Endothelial cell of umbilical vein (primary cell): ENCODE data around the gene COL26A1. TPM values are rescaled to one million over a fixed set of nuclear protein-coding genes. Genes with fewer than 3 reads are reported as not detected.

Source experiments
- BruUV-seq: library from RNA; stranded (reverse); fragments of 400-500 nt; replicated peaks from 2 replicates; lab custom pipeline; 2021; lab: Mats Ljungman, UMichigan
- CTCF ChIA-PET: fragments of 300-600, 350-600 bp; sonication (Branson Sonifier 250); formaldehyde crosslinking; loops from one replicate; lab custom pipeline; 2021; ENCODE audit warnings: antibody characterized with exemption, inconsistent platforms; lab: Charles Lee
- POLR2A ChIA-PET: fragments of 300-600, 350-600 bp; sonication (Branson Sonifier 250); formaldehyde crosslinking; loops from one replicate; lab custom pipeline; 2021; ENCODE audit warnings: antibody characterized with exemption, inconsistent platforms; lab: Charles Lee
- DNase-seq: peaks from one replicate; pipeline ENCODE4 v3.0.0-alpha.2; 2011; ENCODE audit warnings: low read depth, low spot score
- FAIRE-seq: peaks from 2 replicates; lab custom pipeline; 2011; peaks lifted over from hg19 to GRCh38; lab: Jason Lieb, UNC
- H2AFZ ChIP-seq: 2 replicates; pipeline ENCODE4 v1.6.0; 2012; ENCODE audit warnings: low read depth, low read length, control low read depth, inconsistent platforms
- H3K27ac ChIP-seq: 2 replicates; pipeline ENCODE4 v1.5.1; 2011; ENCODE audit warnings: low read depth, mild to moderate bottlenecking, control low read depth, low read length, moderate library complexity; ENCODE audit not compliant: insufficient read depth
- H3K27me3 ChIP-seq, 2 experiments: 2 replicates each; pipeline versions ENCODE4 v1.6.0 to v1.6.1; 2011; ENCODE audit warnings: low read length in 2 of 2, mixed read lengths in 1 of 2; ENCODE audit not compliant: control insufficient read depth in 2 of 2, insufficient read depth in 2 of 2
- H3K36me3 ChIP-seq, 2 experiments: 2 replicates in 1 of 2; 3 replicates in 1 of 2; pipeline ENCODE4 v1.5.1; 2011; ENCODE audit warnings: low read length in 2 of 2, mild to moderate bottlenecking in 1 of 2, moderate library complexity in 1 of 2; ENCODE audit not compliant: control insufficient read depth in 2 of 2, insufficient read depth in 2 of 2; ENCODE audit errors: extremely low read depth in 1 of 2
- H3K4me1 ChIP-seq: 3 replicates; pipeline ENCODE4 v1.5.1; 2011; ENCODE audit warnings: mild to moderate bottlenecking, low read length; ENCODE audit not compliant: control insufficient read depth, insufficient read depth; ENCODE audit errors: extremely low read depth
- H3K4me2 ChIP-seq: 2 replicates; pipeline ENCODE4 v1.6.1; 2011; ENCODE audit warnings: low read length, control low read depth, mixed read lengths; ENCODE audit not compliant: insufficient read depth
- H3K4me3 ChIP-seq, 3 experiments: fragments of 200-600 bp in 1 of 3; sonication (generic), shearing (Covaris generic) in 1 of 3; replicated peaks in 1 of 3; 2 replicates each; pipeline ENCODE4 v1.5.1; 2011 to 2016; ENCODE audit warnings: control low read depth in 3 of 3, low read length in 3 of 3, mild to moderate bottlenecking in 2 of 3, inconsistent platforms in 1 of 3, low read depth in 1 of 3, moderate library complexity in 1 of 3; ENCODE audit not compliant: insufficient read depth in 1 of 3
- H3K79me2 ChIP-seq: 2 replicates; pipeline ENCODE4 v1.6.0; 2012; ENCODE audit warnings: low read length, inconsistent platforms; ENCODE audit not compliant: control insufficient read depth, insufficient read depth
- H3K9ac ChIP-seq: replicated peaks from 2 replicates; pipeline ENCODE3; 2011; ENCODE audit warnings: low read length, control low read depth; ENCODE audit not compliant: insufficient read depth; ENCODE audit errors: extremely low read depth
- H3K9me1 ChIP-seq: replicated peaks from 3 replicates; pipeline ENCODE4 v1.6.0; 2011; ENCODE audit warnings: mild to moderate bottlenecking, low read length; ENCODE audit not compliant: control insufficient read depth, insufficient read depth; ENCODE audit errors: extremely low read depth
- H3K9me3 ChIP-seq: replicated peaks from 2 replicates; pipeline ENCODE4 v1.5.1; 2012; ENCODE audit warnings: low read length, inconsistent platforms; ENCODE audit not compliant: control insufficient read depth, insufficient read depth
- H4K20me1 ChIP-seq: replicated peaks from 2 replicates; pipeline ENCODE3; 2011; ENCODE audit warnings: mild to moderate bottlenecking, low read length; ENCODE audit not compliant: control insufficient read depth, insufficient read depth; ENCODE audit errors: extremely low read depth
- CTCF ChIP-seq, 2 donors: IDR thresholded peaks; 1 replicate in 1 of 2; 2 replicates in 1 of 2; pipeline ENCODE4 v1.5.1; 2011; ENCODE audit warnings: low read length in 2 of 2, mild to moderate bottlenecking in 2 of 2, moderate library complexity in 2 of 2, control low read depth in 1 of 2, inconsistent platforms in 1 of 2, low read depth in 1 of 2; ENCODE audit not compliant: insufficient read depth in 1 of 2; ENCODE audit errors: extremely low read depth in 1 of 2
- EZH2 ChIP-seq: IDR thresholded peaks from 2 replicates; pipeline ENCODE4 v1.6.1; 2012; ENCODE audit warnings: borderline replicate concordance, low read depth, mild to moderate bottlenecking, moderate library complexity, low read length, inconsistent platforms; ENCODE audit not compliant: severe bottlenecking
- FOS ChIP-seq: IDR thresholded peaks from 2 replicates; pipeline ENCODE4 v1.6.1; 2011; ENCODE audit warnings: mild to moderate bottlenecking, low read length, moderate library complexity, borderline replicate concordance; ENCODE audit not compliant: insufficient read depth
- GATA2 ChIP-seq: IDR thresholded peaks from 2 replicates; pipeline ENCODE4 v1.7.0; 2011; ENCODE audit warnings: low read depth, mild to moderate bottlenecking, moderate library complexity, mixed read lengths, low read length; ENCODE audit not compliant: insufficient read length, insufficient read depth
- JUN ChIP-seq: IDR thresholded peaks from 2 replicates; pipeline ENCODE4 v1.6.1; 2011; ENCODE audit warnings: borderline replicate concordance, low read depth; ENCODE audit not compliant: insufficient read length, insufficient read depth
- MYC ChIP-seq: IDR thresholded peaks from one replicate; pipeline ENCODE4 v1.6.1; 2011; ENCODE audit warnings: mild to moderate bottlenecking, low read depth, low read length
- POLR2A ChIP-seq: IDR thresholded peaks from 2 replicates; pipeline ENCODE4 v1.6.1; 2012; ENCODE audit warnings: low read depth, mild to moderate bottlenecking, control low read depth, low read length
- POLR2AphosphoS5 ChIP-seq: IDR thresholded peaks from 2 replicates; pipeline ENCODE4 v1.6.1; 2012; ENCODE audit warnings: low read depth, mild to moderate bottlenecking, control low read depth, low read length, moderate library complexity; ENCODE audit not compliant: insufficient read depth
- dilution Hi-C: fragments of 300-500 bp; cut with MboI; formaldehyde crosslinking; loops from one replicate; pipeline ENCODE4 v1.15.0; 2019; ENCODE audit warnings: low sequenced_read_pairs; ENCODE audit not compliant: extremely low pct_ligation_motif_present
- intact Hi-C: fragments of 100-400 bp; cut with micrococcal nuclease; formaldehyde crosslinking; loops from one replicate; pipeline ENCODE4 v1.10.0; 2022
- polyA plus RNA-seq, 4 experiments: library from polyadenylated mRNA; depleted of rRNA in 3 of 4; stranded (reverse) in 3 of 4; unstranded in 1 of 4; fragments of >200 nt; gene quantifications; 2 replicates each; pipeline versions ENCODE4 v1.2.1 to v1.2.3, GENCODE V29; 2011 to 2012; ENCODE audit warnings: missing spikeins in 1 of 4
- total RNA-seq: library from RNA; stranded (reverse); gene quantifications from 2 replicates; pipeline ENCODE4 v1.2.3, GENCODE V29; 2021
- TF ChIP-seq, protein P1 (sequence below): IDR thresholded peaks from 2 replicates; pipeline ENCODE4 v1.6.1; 2011; ENCODE audit not compliant: insufficient read depth, insufficient read length

COL26A1 gene
- total and polyA plus RNA-seq, 2 donors (not counting 3 experiments of a cell fraction or from before 2014, with no cell fraction given): not detected

GRCh38 chr7:101321491-101322401, 40.9 kb upstream of the COL26A1 start, which contains the start of gene IFT22:
Gene IFT22, minus strand, starts transcription at chr7:101321812. Its CDS starts 103 bp downstream, at chr7:101321709.
- DNase-seq: peak; percentile 86
- dilution Hi-C loops: no loop called here
- CTCF ChIA-PET: interaction anchor here (0.6 to 1.7 kb wide), 15 partner anchors 11 to 218 kb away, joined by 3 to 13 read pairs (median 4); partner anchors contain the start of genes COL26A1, PLOD3 and ZNHIT1

More at GRCh38 chr7:101321491-101322401, 40.9 kb upstream of the COL26A1 start, which contains the start of gene IFT22:
- Histone ChIP-seq H3K9me3 (no peaks in the 10 kb centered on the region), H3K9me1 (no peaks in the 10 kb centered on the region), H3K4me1 (peaks cover 2% of the 10 kb centered on the region), H4K20me1 (no peaks in the 10 kb centered on the region), H3K4me2 (peak within 1 kb of the TSS; percentile 40), H2AFZ (peak within 1 kb of the TSS; percentile 81), H3K27me3 (no peaks in the 10 kb centered on the region), H3K79me2 (no peaks in the 10 kb centered on the region), H3K9ac (peak within 1 kb of the TSS; percentile 36), H3K27ac (peak within 1 kb of the TSS; percentile 9), H3K4me3 (peak within 1 kb of the TSS; percentile 57 to 86 (median 61)), H3K36me3 (no peaks in the 10 kb centered on the region)
- POLR2A ChIA-PET: interaction anchor here (0.6 kb wide), 1 partner anchor 263 kb away, joined by 4 read pairs; no protein-coding TSS in a partner anchor
- BruUV-seq: TSS peak; percentile 89
- intact Hi-C loops: no loop called here
- TF ChIP-seq, protein P1, sequence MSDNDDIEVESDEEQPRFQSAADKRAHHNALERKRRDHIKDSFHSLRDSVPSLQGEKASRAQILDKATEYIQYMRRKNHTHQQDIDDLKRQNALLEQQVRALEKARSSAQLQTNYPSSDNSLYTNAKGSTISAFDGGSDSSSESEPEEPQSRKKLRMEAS: no peak
- no peak for TF ChIP-seq GATA2
- peak; percentile 6 to 36 for TF ChIP-seq CTCF (IDR thresholded peaks at IDR 0.05; ENCODE audit: extremely low read depth in 1 of 2, insufficient read depth in 1 of 2, low read depth in 1 of 2, low read length in 2 of 2)
- no peak for TF ChIP-seq EZH2
- TF ChIP-seq FOS: no peak
- no peak for TF ChIP-seq MYC
- TF ChIP-seq JUN: no peak
- peak; percentile 82 for TF ChIP-seq POLR2A
- peak; percentile 75 for TF ChIP-seq POLR2AphosphoS5
- FAIRE-seq: peak; percentile 92
